ENCODE measurements around the gene CCDC78.
"Not testable (repeated sequence)": the region's sequence is repeated elsewhere in the genome, so short reads cannot be mapped to it uniquely, and the experiment has no call there.

Gene CCDC78

DNA sequence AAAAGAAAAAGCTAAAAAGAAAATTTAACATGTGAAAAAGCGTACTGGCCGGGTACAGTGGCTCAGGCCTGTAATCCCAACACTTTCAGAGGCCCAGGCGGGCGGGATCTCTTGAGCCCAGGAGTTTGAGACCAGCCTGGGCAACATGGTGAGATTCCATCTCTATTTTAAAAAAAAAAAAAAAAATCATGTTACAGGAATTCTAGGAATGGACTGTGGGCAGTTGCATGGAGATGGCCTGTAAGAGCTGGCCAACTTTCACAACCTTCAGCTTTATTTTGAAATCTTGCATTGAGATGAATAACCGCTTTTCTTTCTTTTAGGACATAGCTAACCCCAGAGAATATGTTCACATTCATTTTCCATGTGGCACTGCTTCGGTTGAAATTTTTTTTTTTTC, 22.8 kb upstream of the CCDC78 start:
- Mint-ChIP-seq H3K4me3 (no peak overlapping the region), H3K27me3 (no peaks in the 10 kb centered on the region), H3K9me3 (ENCODE audit: low read depth) (no peaks in the 10 kb centered on the region), H3K27ac (no peak overlapping the region), H3K36me3 (no peaks in the 10 kb centered on the region), H3K4me1 (ENCODE audit: low read depth) (no peaks in the 10 kb centered on the region)

DNA sequence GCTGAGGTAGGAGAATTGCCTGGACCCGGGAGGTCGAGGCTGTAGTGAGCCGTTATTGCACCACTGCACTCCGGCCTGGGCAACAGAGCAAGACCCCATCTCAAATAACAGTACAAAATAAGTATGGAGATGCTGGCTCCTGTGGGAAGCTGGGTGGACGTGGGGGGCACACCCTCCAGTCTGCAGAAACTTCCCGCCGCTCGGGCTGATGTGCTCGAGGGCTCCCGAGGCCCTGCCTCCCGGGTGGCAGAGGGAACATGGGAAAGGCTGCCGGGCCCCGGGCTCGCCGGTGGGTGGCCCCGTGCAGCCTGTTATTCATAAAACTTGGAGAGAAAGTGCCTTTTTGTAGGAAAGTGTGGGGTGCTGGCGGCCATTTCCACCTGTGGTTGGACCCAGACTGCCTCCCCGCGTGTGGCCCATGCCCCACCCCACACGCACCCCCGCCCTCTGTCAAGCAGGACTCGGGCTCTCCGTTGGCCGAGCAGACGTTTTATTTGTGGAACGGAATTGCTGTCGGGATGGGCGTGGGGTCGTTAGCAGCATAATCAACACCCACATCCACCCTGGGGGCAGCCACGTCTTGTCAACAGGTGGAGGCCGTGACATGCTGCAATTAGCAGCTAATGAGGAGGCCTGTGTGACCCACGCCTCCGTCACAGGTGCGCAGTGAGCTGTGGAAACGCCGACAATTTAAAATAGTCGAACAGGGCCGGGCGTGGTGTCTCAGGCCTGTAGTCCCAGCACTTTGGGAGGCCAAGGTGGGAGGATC, 21.9 kb upstream of the CCDC78 start:
- no peak overlapping the region for H3K27ac Mint-ChIP-seq
- no peaks in the 10 kb centered on the region for H3K27me3 Mint-ChIP-seq
- no peaks in the 10 kb centered on the region for H3K4me1 Mint-ChIP-seq (ENCODE audit: low read depth)
- no peaks in the 10 kb centered on the region for H3K9me3 Mint-ChIP-seq (ENCODE audit: low read depth)
- no peaks in the 10 kb centered on the region for H3K36me3 Mint-ChIP-seq
- H3K4me3 Mint-ChIP-seq = no peak overlapping the region

DNA sequence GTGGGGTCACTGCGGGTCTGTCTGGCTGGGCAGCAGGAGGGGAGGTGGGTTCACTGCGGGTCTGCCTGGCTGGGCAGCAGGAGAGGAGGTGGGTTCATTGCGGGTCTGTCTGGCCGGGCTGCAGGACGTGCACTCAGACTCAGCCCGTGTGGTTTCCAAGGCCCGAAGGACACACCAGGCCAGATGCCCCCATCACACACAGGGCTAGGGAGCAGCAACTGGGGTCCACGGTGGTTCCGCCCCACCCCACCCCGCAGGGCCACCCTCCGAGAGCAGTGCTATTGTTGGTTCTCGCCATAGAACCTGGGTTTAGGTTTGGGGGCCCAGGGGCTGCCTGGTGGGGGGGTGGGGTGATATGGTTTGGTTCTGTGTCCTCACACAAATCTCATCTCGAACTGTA, 20.4 kb upstream of the CCDC78 start:
- Mint-ChIP-seq H3K4me3 (no peak overlapping the region), H3K36me3 (no peaks in the 10 kb centered on the region), H3K27ac (no peak overlapping the region), H3K4me1 (ENCODE audit: low read depth) (no peaks in the 10 kb centered on the region), H3K9me3 (ENCODE audit: low read depth) (no peaks in the 10 kb centered on the region), H3K27me3 (no peaks in the 10 kb centered on the region)

DNA sequence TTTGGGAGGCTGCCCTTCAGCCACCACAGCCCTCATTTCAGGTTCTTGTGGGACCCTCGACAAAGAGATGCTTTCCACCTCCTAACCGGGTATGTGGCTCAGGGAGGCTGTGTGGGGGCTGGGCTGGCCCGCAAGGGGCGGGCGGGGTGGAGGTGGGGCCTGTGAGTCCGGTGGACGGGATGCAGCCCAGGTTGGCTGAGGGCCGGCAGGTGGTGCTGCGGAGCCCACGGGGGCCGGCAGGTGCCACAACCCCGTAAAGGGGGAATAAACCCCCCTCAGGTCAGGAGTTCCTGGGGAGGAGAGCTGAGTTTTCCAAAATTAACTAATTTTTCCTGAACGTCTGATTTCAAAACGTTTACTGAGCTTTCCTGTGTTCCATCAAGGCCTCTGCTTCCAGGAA, 19.5 kb upstream of the CCDC78 start:
- Mint-ChIP-seq H3K4me3 (no peak overlapping the region), H3K27me3 (no peaks in the 10 kb centered on the region), H3K27ac (no peak overlapping the region), H3K9me3 (ENCODE audit: low read depth) (no peaks in the 10 kb centered on the region), H3K4me1 (ENCODE audit: low read depth) (no peaks in the 10 kb centered on the region), H3K36me3 (no peaks in the 10 kb centered on the region)

DNA sequence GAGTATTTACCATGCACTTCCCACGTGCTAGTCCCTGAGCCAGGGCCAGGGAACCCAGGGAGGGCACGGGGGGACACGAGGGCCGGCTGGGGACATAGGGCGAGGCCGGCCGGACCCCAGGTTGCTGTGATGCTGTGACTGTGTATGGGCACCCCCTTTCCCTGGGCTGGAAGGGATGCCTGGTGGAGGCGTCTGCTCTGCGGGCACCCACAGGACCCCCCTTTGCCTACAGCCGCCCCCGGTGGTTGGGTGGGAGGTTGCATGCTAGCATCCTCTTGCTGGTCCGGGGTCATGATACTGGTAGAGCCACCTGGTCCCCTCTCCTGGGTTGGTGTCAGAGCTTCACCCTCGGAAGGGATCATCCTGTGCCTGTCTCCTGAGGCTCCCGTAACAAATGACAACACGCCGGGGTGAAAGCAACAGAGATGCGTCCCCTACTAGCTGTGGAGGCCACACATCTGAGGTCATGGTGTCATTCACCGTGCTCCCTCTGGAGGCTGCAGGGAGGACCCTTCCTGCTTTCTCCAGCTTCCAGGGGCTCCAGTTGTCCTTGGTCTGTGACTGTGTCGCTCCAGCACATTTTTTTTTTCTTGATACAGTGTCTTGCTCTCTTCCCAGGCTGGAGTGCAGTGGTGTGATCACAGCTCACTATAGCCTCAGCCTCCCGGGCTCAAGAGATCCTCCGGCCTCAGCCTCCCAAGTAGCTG, 17.7 kb upstream of the CCDC78 start:
- H3K27me3 Mint-ChIP-seq = no peaks in the 10 kb centered on the region
- peaks cover 6% of the 10 kb centered on the region for H3K4me1 Mint-ChIP-seq (ENCODE audit: low read depth)
- H3K4me3 Mint-ChIP-seq = no peak overlapping the region
- no peaks in the 10 kb centered on the region for H3K9me3 Mint-ChIP-seq (ENCODE audit: low read depth)
- no peak overlapping the region for H3K27ac Mint-ChIP-seq
- no peaks in the 10 kb centered on the region for H3K36me3 Mint-ChIP-seq

DNA sequence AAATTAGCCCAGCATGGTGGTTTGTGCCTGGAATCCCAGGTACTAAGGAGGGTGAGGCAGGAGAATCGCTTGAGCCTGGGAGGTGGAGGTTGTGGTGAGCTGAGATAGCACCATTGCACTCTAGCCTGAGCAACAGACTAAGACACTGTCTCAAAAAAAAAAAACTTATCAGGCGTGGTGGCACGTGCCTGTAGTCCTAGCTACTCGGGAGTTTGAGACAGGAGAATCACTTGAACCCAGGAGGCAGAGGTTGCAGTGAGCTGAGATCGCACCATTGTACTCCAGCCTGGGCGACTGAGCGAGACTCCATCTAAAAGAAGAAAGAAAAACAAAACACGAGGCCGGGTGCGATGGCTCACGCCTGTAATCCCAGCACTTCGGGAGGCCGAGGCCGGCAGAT, 16.7 kb upstream of the CCDC78 start:
- H3K27me3 Mint-ChIP-seq; H3K9me3 Mint-ChIP-seq (ENCODE audit: low read depth); H3K27ac Mint-ChIP-seq; H3K36me3 Mint-ChIP-seq; H3K4me1 Mint-ChIP-seq (ENCODE audit: low read depth); H3K4me3 Mint-ChIP-seq: not testable (repeated sequence)

DNA sequence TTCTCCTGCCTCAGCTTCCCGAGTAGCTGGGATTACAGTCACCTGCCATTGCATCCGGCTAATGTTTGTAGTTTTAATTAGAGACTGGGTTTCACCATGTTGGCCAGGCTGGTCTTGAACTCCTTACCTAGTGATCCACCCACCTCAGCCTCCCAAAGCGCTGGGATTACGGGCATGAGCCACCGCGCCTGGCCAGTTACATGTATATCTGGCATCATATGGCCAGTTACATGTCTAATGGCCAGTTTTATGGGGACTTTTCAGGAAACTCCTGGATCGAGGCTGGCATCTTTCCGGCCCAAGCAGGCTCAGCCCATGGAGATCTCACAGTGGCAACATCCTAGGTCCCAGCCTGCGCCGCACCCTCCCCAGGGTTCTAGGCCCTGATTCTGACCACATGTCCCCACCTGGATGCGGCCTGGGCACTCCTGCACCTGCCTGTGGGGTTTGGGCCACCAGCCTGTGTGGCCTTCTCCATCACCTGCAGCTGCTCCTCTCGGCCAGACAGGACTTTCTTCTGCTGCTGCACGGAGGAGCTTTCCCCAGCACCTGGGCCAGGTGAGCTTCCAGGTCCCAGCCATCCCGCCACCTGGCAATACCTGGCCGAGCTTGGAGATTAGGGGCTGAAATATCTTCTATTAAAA, 15.9 kb upstream of the CCDC78 start:
- no peak overlapping the region for H3K27ac Mint-ChIP-seq
- H3K27me3 Mint-ChIP-seq = no peaks in the 10 kb centered on the region
- peaks cover 2% of the 10 kb centered on the region for H3K36me3 Mint-ChIP-seq
- no peaks in the 10 kb centered on the region for H3K9me3 Mint-ChIP-seq (ENCODE audit: low read depth)
- peaks cover 6% of the 10 kb centered on the region for H3K4me1 Mint-ChIP-seq (ENCODE audit: low read depth)
- peak overlapping the region; percentile 84 for H3K4me3 Mint-ChIP-seq

DNA sequence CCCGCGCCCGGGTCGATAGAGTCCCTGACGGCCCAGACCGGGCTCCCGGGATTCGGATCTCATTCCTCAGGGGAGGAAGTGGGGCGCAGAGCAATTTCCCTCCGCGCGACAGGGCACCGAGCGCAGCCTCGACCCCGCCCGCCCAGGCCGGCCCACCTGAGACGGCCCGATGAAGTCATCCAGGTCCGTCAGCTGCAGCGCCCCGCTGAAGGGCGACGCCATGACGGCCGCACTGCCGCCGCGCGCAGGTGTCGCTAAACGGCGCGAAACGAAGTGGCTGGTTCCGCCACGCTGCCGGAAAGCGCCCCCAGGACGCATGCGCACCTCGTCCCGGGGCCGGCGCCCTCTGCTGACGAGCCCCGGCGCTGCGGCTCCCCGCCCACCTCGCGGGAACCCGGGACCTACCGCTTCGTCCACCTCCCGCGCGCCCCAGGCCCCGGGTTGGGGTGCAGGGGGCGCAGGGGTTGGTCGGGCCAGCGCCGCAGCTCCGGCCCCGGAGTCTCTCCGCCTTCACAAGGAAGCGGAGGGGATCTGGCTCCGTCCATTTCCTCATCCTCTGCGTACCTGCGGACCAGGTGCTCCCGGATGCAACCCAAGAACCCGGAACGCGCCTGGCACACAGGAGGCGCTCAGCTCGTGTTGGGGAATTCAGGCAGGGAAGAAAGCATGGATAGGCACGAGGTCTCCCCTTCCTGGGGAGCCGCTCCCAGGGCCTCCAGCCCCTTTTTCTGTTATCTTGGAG, 14.7 kb upstream of the CCDC78 start, which contains the start of gene CIAO3:
Gene CIAO3, minus strand, starts transcription at position 234 of the 742 bp plus-strand sequence. Its CDS starts 12 bp downstream, at position 222.
- Mint-ChIP-seq H3K27me3 (no peaks in the 10 kb centered on the region), H3K4me3 (peak within 1 kb of the TSS; percentile 84), H3K27ac (peak within 1 kb of the TSS; percentile 34), H3K9me3 (ENCODE audit: low read depth) (no peaks in the 10 kb centered on the region), H3K36me3 (peaks cover 2% of the 10 kb centered on the region), H3K4me1 (ENCODE audit: low read depth) (peaks cover 6% of the 10 kb centered on the region)

DNA sequence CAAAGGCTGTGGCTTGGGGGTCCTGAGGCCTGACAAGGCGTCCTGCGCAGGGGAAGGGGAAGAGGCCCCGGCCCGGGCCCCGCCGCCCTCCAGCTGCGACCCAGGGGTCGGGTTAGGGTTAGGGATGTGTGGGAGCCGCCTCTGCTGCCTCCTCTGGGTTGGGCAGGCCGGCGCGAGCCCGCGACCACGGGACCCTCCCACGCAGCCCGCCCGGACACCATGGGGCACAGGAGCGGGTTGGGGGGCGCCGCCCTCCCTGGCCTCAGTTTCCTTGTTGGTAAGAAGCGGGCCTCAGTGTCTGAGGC, 14.2 kb upstream of the CCDC78 start:
- Mint-ChIP-seq H3K4me1 (ENCODE audit: low read depth) (peaks cover 6% of the 10 kb centered on the region), H3K9me3 (ENCODE audit: low read depth) (no peaks in the 10 kb centered on the region), H3K4me3 (peak overlapping the region; percentile 76), H3K36me3 (peaks cover 2% of the 10 kb centered on the region), H3K27me3 (no peaks in the 10 kb centered on the region), H3K27ac (no peak overlapping the region)

DNA sequence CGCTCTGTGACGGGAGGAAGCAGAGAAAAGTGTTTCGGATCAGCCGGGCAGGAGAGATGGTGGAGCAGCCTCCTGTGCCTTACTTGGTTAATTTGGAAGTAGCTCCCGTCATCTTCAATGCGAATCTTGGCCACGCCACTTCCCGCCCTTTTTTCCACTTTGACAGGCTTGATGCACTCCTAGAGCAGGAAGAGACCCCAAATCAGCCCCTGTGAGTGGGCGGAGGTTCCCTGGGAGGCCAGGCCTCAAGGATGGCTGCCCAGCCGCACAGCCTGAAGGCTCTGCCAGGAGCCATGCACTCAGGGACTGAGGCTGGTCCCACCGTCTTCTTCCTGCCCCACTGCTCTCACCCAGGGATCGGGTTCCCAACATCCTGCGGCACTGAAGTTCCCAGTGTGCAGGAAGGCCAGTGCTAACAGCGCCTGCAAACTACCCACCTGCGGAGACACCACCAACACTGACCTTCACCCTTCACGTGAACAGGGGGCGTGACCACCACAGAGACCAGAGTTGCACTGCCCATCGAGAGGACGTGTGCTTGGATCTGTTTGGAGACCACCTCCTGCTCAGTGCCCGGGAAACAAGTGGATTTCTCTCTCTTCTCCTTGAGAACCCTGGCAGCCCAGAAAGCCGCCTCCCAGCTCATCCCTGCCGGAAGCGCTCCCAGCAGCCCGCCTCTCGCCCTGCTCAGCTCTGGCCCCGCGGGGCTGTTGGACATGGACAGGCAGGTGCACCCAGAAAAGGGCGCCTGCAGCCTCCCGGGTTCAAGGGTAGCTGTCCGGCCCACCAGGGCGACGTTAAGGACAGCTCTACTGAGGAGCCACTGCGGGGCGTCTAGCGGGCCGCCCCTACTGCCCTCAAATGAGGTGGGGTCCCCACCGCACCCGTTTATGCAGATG, 13.6 kb upstream of the CCDC78 start:
- H3K4me1 Mint-ChIP-seq (ENCODE audit: low read depth) = peaks cover 6% of the 10 kb centered on the region
- no peaks in the 10 kb centered on the region for H3K9me3 Mint-ChIP-seq (ENCODE audit: low read depth)
- H3K36me3 Mint-ChIP-seq = peaks cover 2% of the 10 kb centered on the region
- peak overlapping the region; percentile 76 for H3K4me3 Mint-ChIP-seq
- no peaks in the 10 kb centered on the region for H3K27me3 Mint-ChIP-seq
- no peak overlapping the region for H3K27ac Mint-ChIP-seq

DNA sequence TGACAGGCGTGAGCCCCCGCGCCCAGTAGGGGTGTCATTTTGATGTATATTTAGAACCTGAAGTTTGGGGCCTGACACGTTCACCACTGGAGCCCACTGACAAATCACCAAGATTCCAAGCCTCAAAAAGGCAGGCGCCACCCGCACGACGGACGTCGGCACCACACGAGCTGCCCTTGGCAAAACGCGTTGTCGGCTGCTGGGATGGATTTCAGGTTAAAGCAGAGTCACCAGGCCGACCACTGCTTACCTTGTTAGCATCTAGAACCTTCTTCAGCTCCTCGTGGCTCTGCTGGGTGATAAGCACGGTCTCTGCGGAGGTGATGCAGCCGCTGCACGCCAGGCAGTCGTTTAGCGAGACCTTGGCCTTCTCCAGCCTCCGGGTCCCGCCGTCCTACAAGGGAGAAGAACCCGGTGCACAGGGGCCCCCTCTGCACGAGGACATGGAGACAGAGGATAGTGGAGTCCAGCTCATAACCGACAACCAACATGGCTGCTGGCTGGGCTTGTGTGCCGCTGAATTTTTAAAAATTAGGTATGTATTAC, 10.8 kb upstream of the CCDC78 start:
- H3K9me3 Mint-ChIP-seq (ENCODE audit: low read depth) = no peaks in the 10 kb centered on the region
- no peak overlapping the region for H3K27ac Mint-ChIP-seq
- H3K4me1 Mint-ChIP-seq (ENCODE audit: low read depth) = peaks cover 6% of the 10 kb centered on the region
- no peak overlapping the region for H3K4me3 Mint-ChIP-seq
- H3K36me3 Mint-ChIP-seq = peaks cover 2% of the 10 kb centered on the region
- H3K27me3 Mint-ChIP-seq = no peaks in the 10 kb centered on the region

DNA sequence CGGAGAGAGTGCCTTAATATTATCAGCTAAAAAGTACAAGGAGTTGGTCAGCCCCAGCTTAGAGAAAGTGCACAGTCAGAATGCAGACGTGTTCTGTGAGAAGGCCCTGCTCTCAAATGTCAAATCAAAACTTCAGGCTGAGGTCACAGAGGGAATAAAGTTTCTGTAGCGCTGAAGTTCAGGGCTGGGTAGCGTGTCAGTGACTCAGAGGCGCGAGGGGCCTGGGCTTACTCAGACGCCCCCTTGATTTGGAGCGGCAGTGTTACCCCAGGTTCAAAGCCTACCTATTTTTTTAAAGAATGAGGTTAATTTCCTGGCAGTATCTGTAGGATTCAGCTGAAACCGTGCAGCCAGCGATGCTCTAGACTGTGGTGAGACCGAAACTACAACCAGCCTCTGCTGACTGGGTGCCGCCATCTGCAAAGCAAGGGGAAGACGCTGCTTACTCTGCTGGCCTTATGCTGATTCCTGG, 9.8 kb upstream of the CCDC78 start:
- H3K36me3 Mint-ChIP-seq = peaks cover 2% of the 10 kb centered on the region
- H3K27ac Mint-ChIP-seq = no peak overlapping the region
- peaks cover 6% of the 10 kb centered on the region for H3K4me1 Mint-ChIP-seq (ENCODE audit: low read depth)
- H3K4me3 Mint-ChIP-seq = peak overlapping the region; percentile 32
- H3K9me3 Mint-ChIP-seq (ENCODE audit: low read depth) = no peaks in the 10 kb centered on the region
- H3K27me3 Mint-ChIP-seq = no peaks in the 10 kb centered on the region

DNA sequence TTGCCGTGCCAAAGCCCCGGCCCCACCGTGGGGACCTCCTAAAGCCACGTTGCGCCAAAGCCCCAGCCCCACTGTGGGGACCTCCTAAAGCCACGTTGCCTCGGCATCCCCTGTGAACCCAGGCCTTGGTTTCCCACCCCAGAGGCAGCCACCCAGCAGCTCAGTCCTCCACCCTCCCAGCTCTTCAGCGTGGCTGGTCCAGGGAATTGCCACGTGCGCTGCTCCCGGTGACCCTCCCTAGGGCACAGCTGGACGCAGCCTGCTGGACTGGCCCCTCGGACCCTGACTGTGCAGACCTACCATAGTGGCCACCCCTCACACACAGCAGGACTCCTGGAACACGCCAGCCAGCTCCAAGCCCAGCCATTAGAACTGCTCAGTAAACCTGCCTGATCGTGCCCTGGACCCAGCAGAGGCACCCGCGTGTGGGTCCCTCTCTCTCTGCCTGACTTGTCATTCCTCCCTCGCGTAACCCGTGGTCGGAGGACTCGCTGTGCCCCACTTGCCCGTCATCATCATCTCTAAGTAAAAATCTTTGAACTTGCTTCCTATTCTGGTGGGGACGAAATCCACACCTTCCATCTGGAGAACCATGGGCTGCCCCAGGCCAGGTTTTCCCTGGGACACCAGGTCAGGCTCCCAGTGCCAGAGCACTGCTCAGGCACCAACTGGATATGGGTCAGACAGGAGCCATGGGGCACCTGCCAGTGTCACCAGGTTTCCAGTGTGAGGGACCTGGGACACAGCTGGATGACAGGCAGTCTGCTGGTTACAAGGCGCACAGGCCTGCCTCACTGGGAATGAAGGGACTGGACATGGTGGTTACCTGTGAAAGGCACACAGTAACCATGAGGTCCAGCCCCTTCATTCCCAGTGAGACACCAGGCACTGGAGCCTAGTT, 9.0 kb upstream of the CCDC78 start:
- Mint-ChIP-seq H3K9me3 (ENCODE audit: low read depth) (no peaks in the 10 kb centered on the region), H3K27ac (no peak overlapping the region), H3K4me3 (no peak overlapping the region), H3K4me1 (ENCODE audit: low read depth) (peaks cover 6% of the 10 kb centered on the region), H3K36me3 (peaks cover 2% of the 10 kb centered on the region), H3K27me3 (no peaks in the 10 kb centered on the region)

Measured in activated naive CD8-positive, alpha-beta T cell (primary cell).